MCF 10A (cell line): Measurements from ENCODE around the gene BATF3. TPM values are rescaled to one million over a fixed set of nuclear protein-coding genes. Genes with fewer than 3 reads are reported as not detected.

Experiments used
- BruUV-seq: library from RNA; stranded (reverse); fragments of 400-500 nt; replicated peaks from 2 replicates; lab custom pipeline; 2021; lab: Mats Ljungman, UMichigan
- CTCF ChIA-PET: fragments of 300-600 bp; sonication (Branson Sonifier 250); formaldehyde crosslinking; extraction: SDS; loops from one replicate; lab custom pipeline; 2021; ENCODE audit warnings: antibody characterized with exemption, inconsistent platforms; lab: Yijun Ruan, JAX
- POLR2A ChIA-PET: fragments of 300-600, 350-650 bp; sonication (Branson Sonifier 250); formaldehyde crosslinking; extraction: SDS; loops from one replicate; lab custom pipeline; 2020; ENCODE audit warnings: antibody characterized with exemption, inconsistent platforms; lab: Yijun Ruan, JAX
- DNase-seq: peaks from one replicate; pipeline ENCODE4 v3.0.0-alpha.2; 2018; ENCODE audit not compliant: unreplicated experiment
- H3K27ac Mint-ChIP-seq: one replicate; pipeline ENCODE4 v1.8.0; 2022; ENCODE audit warnings: mild to moderate bottlenecking, low read depth, mixed read lengths; ENCODE audit not compliant: unreplicated experiment
- H3K27me3 Mint-ChIP-seq: one replicate; pipeline ENCODE4 v1.8.0; 2022; ENCODE audit warnings: mixed read lengths; ENCODE audit not compliant: insufficient read depth, unreplicated experiment
- H3K36me3 Mint-ChIP-seq: one replicate; pipeline ENCODE4 v1.8.0; 2022; ENCODE audit warnings: mild to moderate bottlenecking, moderate library complexity, mixed read lengths; ENCODE audit not compliant: insufficient read depth, unreplicated experiment
- H3K4me1 Mint-ChIP-seq: one replicate; pipeline ENCODE4 v1.8.0; 2022; ENCODE audit warnings: mixed read lengths; ENCODE audit not compliant: insufficient read depth, unreplicated experiment
- H3K4me3 Mint-ChIP-seq: one replicate; pipeline ENCODE4 v1.8.0; 2022; ENCODE audit warnings: mild to moderate bottlenecking, moderate library complexity, mixed read lengths; ENCODE audit not compliant: unreplicated experiment
- H3K9me3 Mint-ChIP-seq: one replicate; pipeline ENCODE4 v1.8.0; 2022; ENCODE audit warnings: mixed read lengths; ENCODE audit not compliant: unreplicated experiment
- intact Hi-C: fragments of 100-400 bp; cut with micrococcal nuclease; formaldehyde crosslinking; loops from 2 replicates; pipeline ENCODE4 v1.14.1; 2022
- total RNA-seq: library from RNA; stranded (reverse); gene quantifications from 2 replicates; pipeline ENCODE4 v1.2.3, GENCODE V29; 2022
- TF ChIP-seq, protein P1 (sequence below): fragments of 200-600 bp; IDR thresholded peaks from one replicate; pipeline ENCODE4 v1.8.0; 2022; ENCODE audit warnings: antibody characterized with exemption, mild to moderate bottlenecking; ENCODE audit not compliant: unreplicated experiment

BATF3 gene
- total RNA-seq, 1 experiment from 2014 or later: 1.5 TPM

DNA sequence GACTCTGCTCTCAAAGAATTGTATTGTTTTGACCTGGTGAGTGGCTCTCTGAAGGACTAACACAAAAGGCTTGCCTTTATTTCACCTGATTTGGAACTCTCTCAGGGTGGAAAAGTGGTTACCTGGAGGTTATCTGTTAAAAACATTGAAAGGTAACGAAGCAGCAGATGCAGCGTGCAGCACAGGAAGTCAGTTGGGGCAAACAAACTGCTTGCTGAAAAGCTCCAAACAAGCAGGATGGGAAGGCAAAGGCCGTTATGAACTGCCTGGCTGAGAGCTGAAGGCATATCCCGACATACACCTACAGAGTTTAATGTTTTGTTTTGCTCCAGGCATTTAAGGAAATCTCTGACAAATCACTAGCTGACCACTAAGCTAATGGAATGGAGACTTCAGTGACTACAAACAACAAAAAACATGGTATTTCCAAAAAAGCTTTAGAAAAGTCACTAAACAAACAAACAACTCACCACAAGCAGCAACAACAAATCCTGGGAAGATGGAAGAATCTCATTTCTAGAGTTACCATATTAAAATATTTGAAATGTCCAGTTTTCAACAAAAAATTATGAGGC lies 44.3 kb upstream of the BATF3 start:
- Mint-ChIP-seq H3K27ac (no peak overlapping the region), H3K4me1 (no peaks in the 10 kb centered on the region), H3K9me3 (no peaks in the 10 kb centered on the region), H3K4me3 (no peak overlapping the region), H3K27me3 (no peaks in the 10 kb centered on the region), H3K36me3 (no peaks in the 10 kb centered on the region)
- no TSS peak for BruUV-seq
- ChIA-PET CTCF (interaction anchor here (0.6 to 12.0 kb wide), 10 partner anchors 16 to 353 kb away, joined by 3 to 156 read pairs (median 4); no protein-coding TSS in a partner anchor), POLR2A (interaction anchor here (0.6 to 3.3 kb wide), 5 partner anchors 8 to 1027 kb away, joined by 3 to 11 read pairs (median 5); partner anchors contain the start of genes ATF3, NSL1 and TATDN3)
- TF ChIP-seq, protein P1, sequence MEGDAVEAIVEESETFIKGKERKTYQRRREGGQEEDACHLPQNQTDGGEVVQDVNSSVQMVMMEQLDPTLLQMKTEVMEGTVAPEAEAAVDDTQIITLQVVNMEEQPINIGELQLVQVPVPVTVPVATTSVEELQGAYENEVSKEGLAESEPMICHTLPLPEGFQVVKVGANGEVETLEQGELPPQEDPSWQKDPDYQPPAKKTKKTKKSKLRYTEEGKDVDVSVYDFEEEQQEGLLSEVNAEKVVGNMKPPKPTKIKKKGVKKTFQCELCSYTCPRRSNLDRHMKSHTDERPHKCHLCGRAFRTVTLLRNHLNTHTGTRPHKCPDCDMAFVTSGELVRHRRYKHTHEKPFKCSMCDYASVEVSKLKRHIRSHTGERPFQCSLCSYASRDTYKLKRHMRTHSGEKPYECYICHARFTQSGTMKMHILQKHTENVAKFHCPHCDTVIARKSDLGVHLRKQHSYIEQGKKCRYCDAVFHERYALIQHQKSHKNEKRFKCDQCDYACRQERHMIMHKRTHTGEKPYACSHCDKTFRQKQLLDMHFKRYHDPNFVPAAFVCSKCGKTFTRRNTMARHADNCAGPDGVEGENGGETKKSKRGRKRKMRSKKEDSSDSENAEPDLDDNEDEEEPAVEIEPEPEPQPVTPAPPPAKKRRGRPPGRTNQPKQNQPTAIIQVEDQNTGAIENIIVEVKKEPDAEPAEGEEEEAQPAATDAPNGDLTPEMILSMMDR: no peak
- DNase-seq: no peak
- intact Hi-C loops: no loop called here

DNA sequence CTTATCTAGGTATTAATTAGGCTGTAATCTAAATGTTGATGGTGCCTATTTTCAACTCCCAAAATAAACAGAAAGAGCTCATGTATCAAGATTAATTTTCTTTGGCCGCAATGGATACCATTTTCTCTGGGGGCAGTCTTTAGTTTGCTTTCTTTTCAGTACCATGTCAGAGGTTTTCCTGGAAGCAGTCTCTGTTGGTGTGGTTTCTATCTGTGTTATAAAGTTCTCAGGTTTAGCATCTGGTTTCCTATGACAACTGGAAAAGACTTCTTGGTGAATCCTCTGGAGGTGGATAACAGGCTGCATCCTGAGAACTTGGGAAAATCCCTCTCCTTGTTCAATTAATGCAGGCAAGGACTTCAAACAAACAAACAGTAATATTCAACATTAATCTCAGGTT lies 38.7 kb upstream of the BATF3 start:
- ChIA-PET POLR2A (interaction anchor here (1.0 to 1.6 kb wide), 5 partner anchors 9 to 120 kb away, joined by 3 to 6 read pairs (median 3); partner anchors contain the start of gene FLVCR1), CTCF (interaction anchor here (0.8 to 7.0 kb wide), 6 partner anchors 9 to 282 kb away, joined by 3 to 69 read pairs (median 4); no protein-coding TSS in a partner anchor)
- Mint-ChIP-seq H3K27ac (no peak overlapping the region), H3K27me3 (no peaks in the 10 kb centered on the region), H3K4me3 (no peak overlapping the region), H3K4me1 (no peaks in the 10 kb centered on the region), H3K36me3 (peaks cover 10% of the 10 kb centered on the region), H3K9me3 (no peaks in the 10 kb centered on the region)
- no TSS peak for BruUV-seq
- intact Hi-C loops: no loop called here
- TF ChIP-seq, protein P1: no peak
- DNase-seq: no peak

DNA sequence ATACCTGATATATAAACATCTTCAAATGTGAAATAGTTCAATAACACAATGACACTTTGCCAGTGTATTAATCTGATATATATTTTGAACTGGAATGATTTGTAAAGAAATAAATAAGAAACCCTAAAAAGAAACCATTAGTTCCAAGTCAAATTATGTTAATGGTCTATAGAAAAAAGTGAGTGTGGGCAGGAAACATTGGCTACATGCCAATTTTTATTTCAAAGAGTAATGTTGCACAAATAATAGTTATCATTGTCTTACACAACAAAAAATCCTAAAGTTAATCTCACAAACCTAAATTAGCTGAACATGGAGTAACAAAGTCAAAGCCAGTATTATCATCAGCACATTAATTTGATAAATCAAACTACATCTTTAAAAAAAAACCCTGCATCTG lies 37.9 kb upstream of the BATF3 start:
- no peak overlapping the region for H3K4me3 Mint-ChIP-seq
- intact Hi-C loops: no loop called here
- no peaks in the 10 kb centered on the region for H3K27me3 Mint-ChIP-seq
- TF ChIP-seq, protein P1: no peak
- ChIA-PET POLR2A (interaction anchor here (1.0 to 1.6 kb wide), 5 partner anchors 8 to 120 kb away, joined by 3 to 6 read pairs (median 3); partner anchors contain the start of gene FLVCR1), CTCF (interaction anchor here (0.7 to 7.0 kb wide), 7 partner anchors 9 to 260 kb away, joined by 3 to 69 read pairs (median 4); no protein-coding TSS in a partner anchor)
- no peak overlapping the region for H3K27ac Mint-ChIP-seq
- no TSS peak for BruUV-seq
- H3K9me3 Mint-ChIP-seq: no peaks in the 10 kb centered on the region
- H3K36me3 Mint-ChIP-seq: peaks cover 18% of the 10 kb centered on the region
- no peak for DNase-seq
- no peaks in the 10 kb centered on the region for H3K4me1 Mint-ChIP-seq

DNA sequence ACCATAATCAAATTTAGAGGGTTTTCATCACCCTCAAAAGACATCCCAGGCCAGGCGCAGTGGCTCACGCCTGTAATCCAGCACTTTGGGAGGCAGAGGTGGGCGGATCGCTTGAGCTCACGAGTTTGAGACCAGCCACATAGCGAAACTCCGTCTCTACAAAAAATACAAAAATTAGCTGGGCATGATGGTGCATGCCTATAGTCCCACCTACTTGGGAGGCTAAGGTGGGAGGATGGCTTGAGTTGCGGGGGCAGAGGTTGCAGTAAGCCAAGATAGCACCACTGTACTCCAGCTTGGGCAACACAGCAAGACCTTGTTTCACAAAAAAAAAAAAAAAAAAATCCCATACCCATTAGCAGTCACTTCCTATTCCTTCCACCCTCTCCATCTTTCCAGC lies 33.5 kb upstream of the BATF3 start:
- TF ChIP-seq, protein P1: no peak
- no peak overlapping the region for H3K27ac Mint-ChIP-seq
- BruUV-seq: no TSS peak
- H3K36me3 Mint-ChIP-seq: peaks cover 19% of the 10 kb centered on the region
- no peaks in the 10 kb centered on the region for H3K27me3 Mint-ChIP-seq
- no peaks in the 10 kb centered on the region for H3K9me3 Mint-ChIP-seq
- ChIA-PET POLR2A (no interaction called here), CTCF (interaction anchor here (0.6 to 2.2 kb wide), 3 partner anchors 8 to 18 kb away, joined by 3 to 10 read pairs (median 4); no protein-coding TSS in a partner anchor)
- no peak overlapping the region for H3K4me3 Mint-ChIP-seq
- DNase-seq: no peak
- peaks cover 7% of the 10 kb centered on the region for H3K4me1 Mint-ChIP-seq
- intact Hi-C loops: no loop called here
